Activated naive CD8-positive, alpha-beta T cell treated with anti-CD3 and anti-CD28 coated beads for 36 hours (primary cell): ENCODE results near the gene FAAP20. TPM values are rescaled to one million over a fixed set of nuclear protein-coding genes. Genes with fewer than 3 reads are reported as not detected.
A peak's percentile ranks its signal among the peaks of the same experiment; 100 is the strongest.

Experiments
- DNase-seq: peaks from one replicate; pipeline ENCODE4 v3.0.0; 2021
- H3K27ac Mint-ChIP-seq: one replicate; pipeline ENCODE4 v1.8.0; 2022; ENCODE audit warnings: mild to moderate bottlenecking, moderate library complexity, mixed read lengths
- H3K27me3 Mint-ChIP-seq: one replicate; pipeline ENCODE4 v1.8.0; 2022; ENCODE audit warnings: mild to moderate bottlenecking, mixed read lengths
- H3K36me3 Mint-ChIP-seq: one replicate; pipeline ENCODE4 v1.8.0; 2021; ENCODE audit warnings: mild to moderate bottlenecking, mixed read lengths
- H3K4me1 Mint-ChIP-seq: one replicate; pipeline ENCODE4 v1.8.0; 2021; ENCODE audit warnings: mixed read lengths
- H3K4me3 Mint-ChIP-seq: one replicate; pipeline ENCODE4 v1.8.0; 2022; ENCODE audit warnings: mild to moderate bottlenecking, moderate library complexity, mixed read lengths
- H3K9me3 Mint-ChIP-seq: one replicate; pipeline ENCODE4 v1.8.0; 2022; ENCODE audit warnings: mixed read lengths
- total RNA-seq, 2 experiments: library from RNA; stranded (reverse); gene quantifications; one replicate each; pipeline ENCODE4 v1.2.3, GENCODE V29; 2021

Gene FAAP20
- total RNA-seq, 2 experiments from 2014 or later: 69.3 to 71.4 TPM

DNA sequence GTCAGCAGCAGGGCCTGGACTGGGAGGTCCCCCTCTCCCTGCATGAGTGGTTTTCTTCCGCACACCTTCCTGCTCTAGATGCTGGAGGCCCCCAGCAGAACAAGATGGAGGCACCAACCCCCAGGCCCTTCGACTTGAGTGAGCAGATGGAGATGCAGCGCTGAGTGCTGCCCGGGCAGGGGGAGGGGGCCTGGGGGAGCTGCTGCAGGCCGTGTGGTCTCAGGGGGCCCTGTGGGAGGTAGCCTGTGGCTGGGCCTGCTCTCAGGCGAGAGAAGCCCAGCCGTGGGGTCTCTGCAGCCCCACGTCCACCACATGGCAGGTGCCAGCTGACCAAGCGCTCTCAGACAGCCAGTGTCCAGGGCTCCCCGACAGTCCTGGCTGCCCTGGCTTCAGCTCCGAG, 1.2 kb upstream of the FAAP20 start:
- peak overlapping the region; percentile 89 for H3K27ac Mint-ChIP-seq
- no peak overlapping the region for H3K4me3 Mint-ChIP-seq
- DNase-seq: no peak
- no peaks in the 10 kb centered on the region for H3K36me3 Mint-ChIP-seq
- no peaks in the 10 kb centered on the region for H3K27me3 Mint-ChIP-seq
- no peaks in the 10 kb centered on the region for H3K9me3 Mint-ChIP-seq
- peaks cover 26% of the 10 kb centered on the region for H3K4me1 Mint-ChIP-seq

DNA sequence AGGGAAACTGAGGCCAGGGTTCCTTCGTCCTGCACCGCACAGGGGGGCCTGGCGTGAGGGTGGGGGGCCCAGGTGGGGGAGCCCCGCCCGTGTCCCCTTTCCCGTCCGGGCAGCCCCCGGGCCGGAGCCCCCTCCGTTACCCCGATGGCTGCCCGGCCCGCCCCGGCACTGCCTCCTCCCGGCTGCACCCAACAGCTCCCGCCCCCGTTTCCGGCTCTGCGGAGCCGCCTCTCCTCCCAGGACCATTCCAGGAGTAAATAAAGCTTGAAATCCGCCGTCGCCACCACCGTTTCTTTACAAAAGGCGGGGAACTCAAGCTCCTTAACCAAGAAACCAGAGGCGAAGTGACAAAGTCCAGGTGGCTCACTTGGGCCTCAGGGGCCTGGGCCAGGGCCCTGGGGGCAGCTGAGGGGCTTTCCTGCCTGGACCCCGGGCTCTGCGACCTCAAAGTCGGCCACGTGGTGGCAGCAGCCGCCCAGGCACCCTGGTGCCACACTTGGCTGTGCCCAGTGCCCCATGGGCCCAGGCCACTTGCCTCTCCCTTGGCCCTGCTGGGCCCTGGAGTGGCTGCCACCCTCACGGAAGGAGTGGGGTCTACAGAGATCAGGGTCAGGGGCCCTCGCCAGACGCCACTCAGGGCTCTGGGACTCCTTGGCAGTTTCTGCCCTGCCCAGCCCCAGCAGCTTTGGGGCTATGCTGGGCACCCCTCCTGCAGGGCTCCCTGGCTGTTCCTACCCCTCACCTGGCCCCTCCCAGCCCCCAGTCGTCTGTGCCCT, 514 bp upstream of the FAAP20 start:
- no peaks in the 10 kb centered on the region for H3K9me3 Mint-ChIP-seq
- H3K4me1 Mint-ChIP-seq: peaks cover 29% of the 10 kb centered on the region
- DNase-seq: peak; percentile 90
- no peaks in the 10 kb centered on the region for H3K36me3 Mint-ChIP-seq
- peak overlapping the region; percentile 89 for H3K27ac Mint-ChIP-seq
- H3K27me3 Mint-ChIP-seq: no peaks in the 10 kb centered on the region
- peak overlapping the region; percentile 82 for H3K4me3 Mint-ChIP-seq

DNA sequence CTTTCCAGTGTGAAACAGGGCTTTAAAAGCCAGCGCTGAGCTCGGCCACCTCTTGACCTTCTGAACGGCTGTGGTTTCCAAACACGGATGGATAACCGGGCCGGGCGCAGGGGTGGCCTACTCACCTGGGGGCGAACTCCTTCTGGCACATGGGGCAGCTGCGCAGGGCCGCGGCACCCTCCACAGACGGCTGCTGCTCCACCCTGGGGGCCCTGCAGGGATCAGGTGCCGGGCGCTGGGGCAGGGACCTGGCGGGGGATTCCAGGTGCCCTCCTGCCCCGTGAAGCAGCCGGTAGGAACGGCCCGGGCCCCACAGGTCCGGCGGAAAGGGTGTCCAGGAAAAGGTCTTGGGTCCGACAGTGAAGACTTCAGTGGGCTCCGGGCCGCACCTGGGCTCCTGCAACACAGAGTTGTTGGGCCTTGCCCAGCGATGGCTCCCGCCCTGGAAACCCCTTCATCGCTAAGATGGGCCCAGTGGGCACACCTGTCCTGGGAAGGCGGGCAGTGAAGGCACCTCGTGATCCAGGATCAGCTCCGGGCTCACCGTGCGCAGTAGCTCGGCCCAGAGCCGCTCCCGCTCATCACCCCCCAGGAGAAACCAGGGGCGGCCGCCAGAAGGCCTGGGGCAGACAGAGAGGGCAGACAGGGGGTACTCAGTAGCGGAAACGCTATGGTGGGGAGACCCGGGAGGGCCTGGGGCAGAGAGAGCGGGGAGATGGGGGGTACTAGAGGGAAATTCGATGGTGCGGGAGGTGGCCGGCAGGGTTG, 874 bp downstream of the FAAP20 start:
- Mint-ChIP-seq H3K36me3 (peaks cover 2% of the 10 kb centered on the region), H3K27me3 (no peaks in the 10 kb centered on the region), H3K27ac (peak overlapping the region; percentile 79), H3K4me3 (peak overlapping the region; percentile 82), H3K9me3 (no peaks in the 10 kb centered on the region), H3K4me1 (peaks cover 20% of the 10 kb centered on the region)
- DNase-seq: no peak

DNA sequence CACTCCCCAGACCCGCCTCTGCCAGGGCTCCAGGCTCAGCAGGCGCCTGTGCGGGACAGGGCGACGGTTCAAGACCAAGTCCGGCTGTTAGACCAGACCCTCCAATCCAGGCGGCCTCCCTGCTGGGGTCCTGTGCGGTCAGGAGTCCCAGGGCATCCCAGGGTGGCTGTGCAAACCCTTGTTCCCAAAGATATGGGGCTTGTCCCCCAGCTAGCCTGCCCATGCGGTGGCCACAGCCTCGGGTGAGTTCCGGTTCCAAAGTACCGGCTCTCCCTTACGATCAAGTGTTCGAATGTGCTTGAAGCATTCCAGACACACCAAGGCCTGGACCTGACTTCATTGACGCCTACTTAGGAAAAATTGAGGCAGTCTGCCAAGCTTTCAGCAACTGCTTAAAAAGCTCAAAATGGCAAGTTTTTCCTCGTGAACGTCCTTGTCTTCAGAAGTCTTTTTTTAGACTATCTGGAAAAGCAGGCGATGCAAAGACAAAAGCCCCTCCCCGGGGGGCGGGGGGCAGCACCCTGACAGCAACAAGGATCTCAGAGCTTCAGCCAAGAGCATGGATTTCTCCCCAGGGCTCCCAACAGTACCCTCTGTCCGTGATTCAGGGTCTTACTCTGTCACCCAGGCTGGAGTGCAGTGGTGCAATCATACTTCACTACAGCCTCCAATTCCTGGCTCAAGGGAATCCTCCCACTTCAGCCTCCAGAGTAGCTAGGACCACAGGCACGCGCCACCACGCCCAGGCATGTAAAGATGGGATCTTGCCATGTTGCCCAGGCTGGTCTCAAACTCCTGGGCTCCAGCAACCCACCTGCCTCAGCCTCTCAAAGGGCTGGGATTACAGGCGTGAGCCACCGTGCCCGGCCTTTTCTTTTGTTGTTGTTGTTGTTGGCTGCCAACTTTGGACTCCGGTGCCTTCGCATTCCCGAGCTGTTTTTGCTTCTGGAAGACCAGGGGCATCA, 2.3 kb downstream of the FAAP20 start:
- no peak for DNase-seq
- H3K4me1 Mint-ChIP-seq: peaks cover 18% of the 10 kb centered on the region
- H3K27me3 Mint-ChIP-seq: no peaks in the 10 kb centered on the region
- no peaks in the 10 kb centered on the region for H3K9me3 Mint-ChIP-seq
- peak overlapping the region; percentile 58 for H3K27ac Mint-ChIP-seq
- H3K36me3 Mint-ChIP-seq: peaks cover 2% of the 10 kb centered on the region
- peak overlapping the region; percentile 16 for H3K4me3 Mint-ChIP-seq

DNA sequence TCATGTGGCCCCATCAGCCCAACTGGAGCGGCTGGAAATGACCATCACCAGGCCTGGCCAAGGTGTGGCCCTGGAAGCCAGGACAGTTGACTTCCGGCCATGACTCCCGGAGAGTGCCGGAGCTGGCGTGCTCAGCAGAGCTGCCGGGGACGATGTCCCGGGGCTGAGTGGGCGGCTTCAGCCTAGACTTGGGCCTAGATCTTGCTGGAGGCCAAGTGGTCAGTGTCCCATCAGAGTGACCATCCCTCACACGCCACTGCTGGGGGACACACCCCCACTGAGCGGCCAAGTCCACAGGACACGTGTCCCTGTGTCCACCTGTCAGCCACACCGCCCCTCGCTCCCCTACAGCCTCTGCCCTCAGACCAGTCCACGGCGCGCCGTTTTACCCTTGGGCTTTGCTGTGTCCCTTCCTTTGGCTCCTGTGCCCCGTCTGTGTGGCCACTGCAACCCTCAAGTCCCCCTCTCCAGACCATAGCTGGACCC, 4.0 kb downstream of the FAAP20 start:
- Mint-ChIP-seq H3K27ac (no peak overlapping the region), H3K4me3 (peak overlapping the region; percentile 29), H3K36me3 (peaks cover 2% of the 10 kb centered on the region), H3K9me3 (no peaks in the 10 kb centered on the region), H3K4me1 (peaks cover 16% of the 10 kb centered on the region), H3K27me3 (no peaks in the 10 kb centered on the region)
- no peak for DNase-seq

DNA sequence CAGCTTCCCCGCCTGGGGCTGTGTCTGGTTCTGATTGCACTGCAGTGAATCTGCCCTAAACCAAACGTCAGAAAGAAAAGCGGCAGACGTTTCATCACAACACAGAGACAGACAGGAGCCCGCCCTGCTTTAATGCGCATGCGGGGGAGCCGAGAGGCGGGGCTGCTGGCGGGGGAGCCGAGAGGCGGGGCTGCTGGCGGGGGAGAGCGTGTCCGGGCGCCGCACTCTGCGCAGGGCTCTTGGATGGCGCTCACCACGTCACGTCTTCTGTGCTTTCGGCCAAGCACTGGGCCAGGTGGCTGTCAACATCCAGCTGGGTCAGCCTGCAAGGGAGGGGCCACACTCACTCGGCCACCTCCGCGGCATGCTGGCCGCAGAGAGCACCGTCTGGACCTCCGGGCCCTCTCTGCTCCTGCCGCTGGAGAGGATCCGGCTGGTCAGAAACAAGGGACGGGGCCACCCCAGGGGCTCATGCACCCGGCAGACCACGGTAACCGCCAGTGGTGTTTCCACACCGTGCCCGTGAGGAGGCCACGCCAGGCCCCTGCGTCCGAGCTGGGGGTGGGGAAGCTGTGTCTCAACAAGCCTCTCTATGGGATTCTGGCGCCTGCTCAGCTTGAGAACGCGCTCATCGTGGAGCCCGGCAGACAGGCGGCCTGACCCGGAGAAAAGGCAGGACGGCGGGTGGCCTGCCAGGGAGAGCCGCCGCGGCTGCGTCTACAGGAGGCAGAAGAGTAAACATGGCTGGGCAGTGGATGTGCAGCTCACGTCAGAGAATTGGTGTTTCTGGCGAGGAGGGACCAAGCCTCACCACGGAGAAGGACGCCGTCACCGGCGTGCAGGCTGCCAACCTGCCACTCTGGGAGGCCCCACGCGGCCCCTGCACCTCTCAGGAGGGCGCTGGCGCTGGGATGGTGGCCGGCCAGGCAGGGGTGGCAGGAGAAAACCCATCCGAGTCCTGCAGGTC, 4.8 kb downstream of the FAAP20 start:
- peaks cover 2% of the 10 kb centered on the region for H3K36me3 Mint-ChIP-seq
- H3K9me3 Mint-ChIP-seq: no peaks in the 10 kb centered on the region
- peak overlapping the region; percentile 85 for H3K27ac Mint-ChIP-seq
- no peaks in the 10 kb centered on the region for H3K27me3 Mint-ChIP-seq
- peak overlapping the region; percentile 74 for H3K4me3 Mint-ChIP-seq
- peaks cover 16% of the 10 kb centered on the region for H3K4me1 Mint-ChIP-seq
- DNase-seq: peak; percentile 92

DNA sequence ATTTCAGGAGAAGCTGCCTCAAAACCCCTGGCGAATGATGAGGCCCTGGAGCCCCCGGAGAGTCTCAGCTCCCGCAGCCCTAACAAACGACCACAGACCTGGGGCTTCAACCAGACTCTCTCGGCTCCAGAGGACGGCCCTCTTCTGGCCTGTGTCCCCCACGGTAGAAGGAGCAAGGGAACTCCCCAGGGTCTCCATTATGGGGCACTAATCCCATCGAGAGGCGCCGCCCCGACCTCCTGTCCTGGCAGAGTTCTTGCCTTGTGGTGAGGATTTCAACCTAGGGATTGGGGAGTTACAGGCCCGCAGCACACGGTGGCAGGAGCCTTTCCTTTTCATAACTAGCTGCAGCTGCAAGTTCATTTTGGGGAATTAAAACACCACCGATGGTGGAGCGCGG, 6.2 kb downstream of the FAAP20 start:
- Mint-ChIP-seq H3K27me3 (no peaks in the 10 kb centered on the region), H3K4me1 (peaks cover 16% of the 10 kb centered on the region), H3K9me3 (no peaks in the 10 kb centered on the region), H3K4me3 (no peak overlapping the region), H3K36me3 (peaks cover 2% of the 10 kb centered on the region), H3K27ac (no peak overlapping the region)
- DNase-seq: no peak

DNA sequence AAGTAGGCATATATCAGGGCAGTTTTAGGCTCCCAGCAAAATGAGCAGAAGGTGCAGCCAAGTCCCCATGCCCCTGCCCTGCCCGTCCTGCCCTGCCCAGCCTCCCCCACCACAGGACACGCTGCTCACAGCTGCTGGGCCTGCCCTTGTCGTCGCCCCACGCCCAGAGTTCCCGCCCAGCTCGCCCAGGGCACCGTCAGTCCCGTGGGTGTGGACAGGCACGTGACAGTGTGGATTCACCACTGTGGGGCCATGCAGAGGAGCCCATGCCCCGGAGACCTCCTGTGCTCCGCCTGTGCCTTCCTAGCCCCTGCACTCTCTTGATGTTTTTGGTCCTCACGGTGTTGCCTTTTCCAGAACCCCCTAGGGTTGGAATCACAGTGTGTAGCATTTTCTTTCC, 7.0 kb downstream of the FAAP20 start:
- Mint-ChIP-seq H3K36me3 (peaks cover 2% of the 10 kb centered on the region), H3K9me3 (no peaks in the 10 kb centered on the region), H3K4me1 (peaks cover 13% of the 10 kb centered on the region), H3K27me3 (no peaks in the 10 kb centered on the region), H3K27ac (no peak overlapping the region), H3K4me3 (no peak overlapping the region)
- DNase-seq: no peak

DNA sequence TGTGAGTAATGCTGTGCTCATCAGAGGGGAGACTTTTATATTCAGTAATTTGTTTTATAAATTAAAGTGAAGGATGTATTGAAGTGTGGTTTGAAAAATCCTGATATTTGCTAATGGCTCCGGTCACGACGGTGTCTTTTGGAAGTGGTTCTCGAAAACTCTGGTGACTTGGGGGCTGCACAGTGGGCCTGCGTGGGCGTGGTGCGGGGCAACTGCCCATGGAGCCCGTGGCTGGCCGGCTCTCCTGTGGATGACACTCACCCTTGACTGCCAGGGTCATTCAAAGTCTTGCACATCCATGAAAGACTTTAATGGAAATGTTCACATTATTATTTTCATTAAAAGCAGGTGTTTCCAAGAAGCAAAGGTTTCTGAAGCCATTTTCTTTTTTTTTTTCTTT, 7.7 kb downstream of the FAAP20 start:
- DNase-seq: no peak
- H3K27me3 Mint-ChIP-seq: no peaks in the 10 kb centered on the region
- H3K4me1 Mint-ChIP-seq: peaks cover 11% of the 10 kb centered on the region
- no peaks in the 10 kb centered on the region for H3K9me3 Mint-ChIP-seq
- peaks cover 2% of the 10 kb centered on the region for H3K36me3 Mint-ChIP-seq
- H3K4me3 Mint-ChIP-seq: no peak overlapping the region
- H3K27ac Mint-ChIP-seq: no peak overlapping the region

DNA sequence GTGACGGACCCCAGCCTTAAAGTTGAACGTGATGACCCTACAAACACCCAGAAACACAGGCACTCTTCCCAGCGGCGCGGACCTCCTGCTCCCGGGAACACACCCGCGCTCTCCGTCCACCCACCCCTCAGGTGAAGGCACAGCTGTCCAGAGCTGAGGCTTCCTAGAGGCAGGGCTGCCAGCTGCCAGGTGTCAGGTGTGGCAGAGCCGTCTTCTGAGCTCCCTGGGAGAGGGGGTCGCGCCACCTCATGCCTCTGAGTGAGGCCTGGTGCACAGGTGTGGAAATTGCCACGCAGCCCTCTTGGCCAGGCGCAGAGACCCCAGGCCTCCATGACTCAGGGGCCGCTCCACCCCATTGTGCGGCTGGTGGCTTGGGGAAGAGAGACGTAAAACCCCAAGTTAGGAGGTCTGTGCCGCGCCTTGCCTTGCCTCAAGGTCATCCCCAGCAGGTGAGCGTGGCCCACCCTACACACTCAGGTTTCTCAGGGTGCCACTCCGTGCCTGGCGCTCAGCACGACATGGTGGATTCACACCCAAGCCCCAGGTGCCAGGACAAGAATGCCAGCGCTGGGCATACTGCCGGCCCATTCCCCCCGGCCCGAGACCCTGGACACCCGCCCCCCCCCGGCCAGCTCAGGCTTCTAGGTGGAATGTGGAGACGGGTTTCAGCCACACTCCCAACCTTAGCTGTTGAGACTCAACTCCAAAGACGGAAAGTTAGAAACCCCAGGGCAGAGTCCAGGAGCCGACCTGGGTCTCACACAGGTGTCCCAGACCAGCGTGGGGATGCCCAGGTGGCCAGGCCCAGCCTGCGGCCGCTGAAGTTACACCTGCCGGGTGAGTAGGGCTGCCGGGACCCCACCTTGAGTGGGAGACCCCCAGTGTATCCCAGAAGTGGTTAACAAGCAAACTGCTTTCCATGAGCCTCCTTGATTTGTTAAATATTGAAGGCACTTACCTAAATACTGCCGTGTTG, 8.4 kb downstream of the FAAP20 start:
- Mint-ChIP-seq H3K36me3 (peaks cover 2% of the 10 kb centered on the region), H3K4me3 (no peak overlapping the region), H3K9me3 (no peaks in the 10 kb centered on the region), H3K4me1 (peaks cover 9% of the 10 kb centered on the region), H3K27ac (peak overlapping the region; percentile 19), H3K27me3 (no peaks in the 10 kb centered on the region)
- no peak for DNase-seq

DNA sequence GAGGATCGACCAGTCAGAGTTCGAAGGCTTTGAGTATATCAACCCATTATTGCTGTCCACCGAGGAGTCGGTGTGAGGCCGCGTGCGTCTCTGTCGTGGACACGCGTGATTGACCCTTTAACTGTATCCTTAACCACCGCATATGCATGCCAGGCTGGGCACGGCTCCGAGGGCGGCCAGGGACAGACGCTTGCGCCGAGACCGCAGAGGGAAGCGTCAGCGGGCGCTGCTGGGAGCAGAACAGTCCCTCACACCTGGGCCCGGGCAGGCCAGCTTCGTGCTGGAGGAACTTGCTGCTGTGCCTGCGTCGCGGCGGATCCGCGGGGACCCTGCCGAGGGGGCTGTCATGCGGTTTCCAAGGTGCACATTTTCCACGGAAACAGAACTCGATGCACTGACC, 9.6 kb downstream of the FAAP20 start:
- H3K27ac Mint-ChIP-seq: no peak overlapping the region
- H3K4me1 Mint-ChIP-seq: peaks cover 3% of the 10 kb centered on the region
- H3K9me3 Mint-ChIP-seq: no peaks in the 10 kb centered on the region
- no peak for DNase-seq
- H3K36me3 Mint-ChIP-seq: peaks cover 2% of the 10 kb centered on the region
- no peaks in the 10 kb centered on the region for H3K27me3 Mint-ChIP-seq
- H3K4me3 Mint-ChIP-seq: no peak overlapping the region

DNA sequence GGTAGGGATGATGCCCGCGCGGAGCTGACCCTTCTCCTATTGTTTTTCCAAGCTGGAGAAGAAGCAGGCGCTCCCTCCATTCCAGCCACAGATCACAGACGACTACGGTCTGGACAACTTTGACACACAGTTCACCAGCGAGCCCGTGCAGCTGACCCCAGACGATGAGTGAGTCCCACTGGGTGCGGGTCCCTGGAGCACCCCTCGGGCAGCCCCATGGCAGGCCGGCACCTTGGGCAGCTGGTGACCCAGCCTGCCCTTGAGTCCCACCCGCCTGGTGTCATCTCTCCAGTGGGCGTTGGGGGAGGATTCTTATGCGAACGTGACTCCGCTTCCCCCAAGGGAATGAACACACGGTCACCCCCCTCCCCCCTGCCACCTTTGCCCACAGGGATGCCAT, 10.0 kb downstream of the FAAP20 start:
- Mint-ChIP-seq H3K27ac (no peak overlapping the region), H3K27me3 (no peaks in the 10 kb centered on the region), H3K4me1 (peaks cover 3% of the 10 kb centered on the region), H3K4me3 (no peak overlapping the region), H3K36me3 (peaks cover 2% of the 10 kb centered on the region), H3K9me3 (no peaks in the 10 kb centered on the region)
- no peak for DNase-seq

DNA sequence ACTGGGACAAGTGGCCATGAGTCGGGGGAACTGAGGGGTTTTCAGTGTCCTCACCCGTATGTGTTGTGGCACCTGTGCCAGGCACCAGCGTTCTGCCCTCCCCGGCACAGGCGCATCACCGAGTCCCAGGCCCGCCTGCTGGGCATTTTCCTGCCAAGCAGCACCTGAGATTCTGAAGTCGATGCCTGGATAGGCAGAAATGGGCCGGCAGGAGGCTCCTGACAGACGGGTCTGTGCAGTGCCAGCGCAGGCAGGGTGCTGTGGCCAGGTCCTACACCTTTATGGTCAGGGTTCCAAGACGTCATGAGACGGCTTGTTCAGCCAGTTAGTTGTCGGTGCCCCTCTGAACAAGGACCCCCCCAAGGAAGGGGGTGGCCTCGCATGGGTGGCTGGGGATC, 10.6 kb downstream of the FAAP20 start:
- H3K27ac Mint-ChIP-seq: no peak overlapping the region
- no peaks in the 10 kb centered on the region for H3K36me3 Mint-ChIP-seq
- no peak for DNase-seq
- no peak overlapping the region for H3K4me3 Mint-ChIP-seq
- no peaks in the 10 kb centered on the region for H3K27me3 Mint-ChIP-seq
- H3K9me3 Mint-ChIP-seq: no peaks in the 10 kb centered on the region
- H3K4me1 Mint-ChIP-seq: no peaks in the 10 kb centered on the region
